ENCODE measurements around the gene EFCAB9.
"Not testable (repeated sequence)": the region's sequence is repeated elsewhere in the genome, so short reads cannot be mapped to it uniquely, and the experiment has no call there.

The EFCAB9 gene

DNA sequence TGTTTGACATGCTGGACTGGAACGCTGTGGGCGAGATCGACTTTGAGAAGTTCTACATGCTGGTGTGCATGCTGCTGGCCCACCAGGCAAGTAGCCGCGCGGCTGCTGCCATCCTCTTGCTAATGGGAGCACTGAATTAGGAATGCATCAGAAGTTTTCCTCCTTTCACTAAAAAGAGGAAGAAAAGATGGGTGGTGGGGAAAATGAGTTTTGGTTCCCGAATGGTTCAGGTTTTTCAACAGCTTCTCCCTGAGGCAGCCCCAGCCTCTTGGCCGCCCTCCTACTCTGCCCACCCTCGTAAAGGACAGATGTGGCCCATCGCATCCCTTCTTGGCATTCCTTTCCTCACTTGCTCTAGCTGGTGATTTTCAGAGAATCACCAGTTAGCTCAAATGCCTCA is 5.5 kb downstream of the EFCAB9 start:
- H3K4me2 ChIP-seq (ENCODE audit: low read length): no peak overlapping the region
- H3K4me1 ChIP-seq (ENCODE audit: insufficient read depth, low read length, severe bottlenecking): no peaks in the 10 kb centered on the region
- no peaks in the 10 kb centered on the region for H3K79me2 ChIP-seq (ENCODE audit: insufficient read depth, low read length)
- no peak for TF ChIP-seq EZH2 (IDR thresholded peaks at IDR 0.05; ENCODE audit: borderline replicate concordance, low read length)
- no peak overlapping the region for H3K9ac ChIP-seq (ENCODE audit: low read length)
- no peaks in the 10 kb centered on the region for H4K20me1 ChIP-seq (ENCODE audit: insufficient read depth, low read length)
- H3K4me3 ChIP-seq (ENCODE audit: low read depth, low read length, poor library complexity, severe bottlenecking): no peak overlapping the region
- no peak overlapping the region for H3K27ac ChIP-seq (ENCODE audit: low read depth, low read length, poor library complexity, severe bottlenecking)
- H3K27me3 ChIP-seq (ENCODE audit: insufficient read depth, low read length): no peaks in the 10 kb centered on the region
- H3K9me2 ChIP-seq (ENCODE audit: low read depth, low read length): no peaks in the 10 kb centered on the region
- no peak overlapping the region for H2AFZ ChIP-seq (ENCODE audit: low read length)
- no peaks in the 10 kb centered on the region for H3K36me3 ChIP-seq (ENCODE audit: insufficient read depth, low read length)
- no peaks in the 10 kb centered on the region for H3K9me3 ChIP-seq (ENCODE audit: low read length)
- no peaks in the 10 kb centered on the region for H3F3A ChIP-seq (ENCODE audit: insufficient read depth, low read length)

DNA sequence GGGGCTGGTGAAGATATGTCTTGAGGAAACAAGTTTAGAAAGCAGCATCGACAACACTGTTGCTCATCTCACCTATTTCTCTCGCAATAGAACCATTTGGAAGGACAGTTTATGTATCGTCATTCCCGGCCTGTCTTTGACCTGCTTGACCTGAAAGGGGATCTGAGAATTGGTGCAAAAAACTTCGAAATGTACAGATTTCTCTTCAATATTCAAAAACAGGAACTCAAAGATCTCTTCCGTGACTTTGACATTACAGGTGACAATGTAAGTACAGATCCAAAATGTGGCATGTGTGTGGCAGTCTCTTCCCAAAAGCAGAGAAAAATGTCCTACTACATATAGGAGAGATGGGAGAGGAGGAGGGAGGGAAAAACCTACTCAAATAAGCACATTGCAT is 6.5 kb downstream of the EFCAB9 start:
- Histone ChIP-seq H3K4me1 (ENCODE audit: insufficient read depth, low read length, severe bottlenecking) (no peaks in the 10 kb centered on the region), H3K4me3 (ENCODE audit: low read depth, low read length, poor library complexity, severe bottlenecking) (no peak overlapping the region), H3F3A (ENCODE audit: insufficient read depth, low read length) (no peaks in the 10 kb centered on the region), H3K27ac (ENCODE audit: low read depth, low read length, poor library complexity, severe bottlenecking) (no peak overlapping the region), H3K27me3 (ENCODE audit: insufficient read depth, low read length) (no peaks in the 10 kb centered on the region), H3K4me2 (ENCODE audit: low read length) (no peak overlapping the region), H3K9ac (ENCODE audit: low read length) (no peak overlapping the region), H3K36me3 (ENCODE audit: insufficient read depth, low read length) (no peaks in the 10 kb centered on the region), H2AFZ (ENCODE audit: low read length) (no peak overlapping the region), H3K9me2 (ENCODE audit: low read depth, low read length) (no peaks in the 10 kb centered on the region), H3K79me2 (ENCODE audit: insufficient read depth, low read length) (no peaks in the 10 kb centered on the region), H3K9me3 (ENCODE audit: low read length) (no peaks in the 10 kb centered on the region), H4K20me1 (ENCODE audit: insufficient read depth, low read length) (no peaks in the 10 kb centered on the region)
- no peak for TF ChIP-seq EZH2 (IDR thresholded peaks at IDR 0.05; ENCODE audit: borderline replicate concordance, low read length)
- TF ChIP-seq, protein P1, sequence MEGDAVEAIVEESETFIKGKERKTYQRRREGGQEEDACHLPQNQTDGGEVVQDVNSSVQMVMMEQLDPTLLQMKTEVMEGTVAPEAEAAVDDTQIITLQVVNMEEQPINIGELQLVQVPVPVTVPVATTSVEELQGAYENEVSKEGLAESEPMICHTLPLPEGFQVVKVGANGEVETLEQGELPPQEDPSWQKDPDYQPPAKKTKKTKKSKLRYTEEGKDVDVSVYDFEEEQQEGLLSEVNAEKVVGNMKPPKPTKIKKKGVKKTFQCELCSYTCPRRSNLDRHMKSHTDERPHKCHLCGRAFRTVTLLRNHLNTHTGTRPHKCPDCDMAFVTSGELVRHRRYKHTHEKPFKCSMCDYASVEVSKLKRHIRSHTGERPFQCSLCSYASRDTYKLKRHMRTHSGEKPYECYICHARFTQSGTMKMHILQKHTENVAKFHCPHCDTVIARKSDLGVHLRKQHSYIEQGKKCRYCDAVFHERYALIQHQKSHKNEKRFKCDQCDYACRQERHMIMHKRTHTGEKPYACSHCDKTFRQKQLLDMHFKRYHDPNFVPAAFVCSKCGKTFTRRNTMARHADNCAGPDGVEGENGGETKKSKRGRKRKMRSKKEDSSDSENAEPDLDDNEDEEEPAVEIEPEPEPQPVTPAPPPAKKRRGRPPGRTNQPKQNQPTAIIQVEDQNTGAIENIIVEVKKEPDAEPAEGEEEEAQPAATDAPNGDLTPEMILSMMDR (IDR thresholded peaks at IDR 0.05; ENCODE audit: low read length): no peak

DNA sequence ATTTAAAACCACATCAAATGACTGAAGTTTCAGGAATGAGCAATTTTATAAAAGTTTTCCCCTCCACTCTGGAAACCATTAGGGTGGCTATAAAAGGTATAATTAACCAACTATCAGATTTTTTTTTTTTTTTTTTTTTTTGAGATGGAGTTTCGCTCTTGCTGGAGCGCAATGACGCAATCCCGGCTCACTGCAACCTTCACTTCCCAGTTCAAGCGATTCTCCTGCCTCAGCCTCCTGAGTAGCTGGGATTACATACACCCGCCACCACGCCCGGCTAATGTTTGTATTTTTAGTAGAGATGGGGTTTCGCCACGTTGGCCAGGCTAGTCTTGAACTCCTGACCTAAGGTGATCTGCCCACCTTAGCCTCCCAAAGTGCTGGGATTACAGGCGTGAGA is 12.0 kb downstream of the EFCAB9 start:
- not testable (repeated sequence) for H3K9me3 ChIP-seq (ENCODE audit: low read length); H4K20me1 ChIP-seq (ENCODE audit: insufficient read depth, low read length); H3K36me3 ChIP-seq (ENCODE audit: insufficient read depth, low read length); H3K4me3 ChIP-seq (ENCODE audit: low read depth, low read length, poor library complexity, severe bottlenecking); H3K27me3 ChIP-seq (ENCODE audit: insufficient read depth, low read length); H3K9me2 ChIP-seq (ENCODE audit: low read depth, low read length); H2AFZ ChIP-seq (ENCODE audit: low read length); H3K4me1 ChIP-seq (ENCODE audit: insufficient read depth, low read length, severe bottlenecking); H3K79me2 ChIP-seq (ENCODE audit: insufficient read depth, low read length); H3K9ac ChIP-seq (ENCODE audit: low read length); H3F3A ChIP-seq (ENCODE audit: insufficient read depth, low read length); H3K4me2 ChIP-seq (ENCODE audit: low read length); H3K27ac ChIP-seq (ENCODE audit: low read depth, low read length, poor library complexity, severe bottlenecking)

DNA sequence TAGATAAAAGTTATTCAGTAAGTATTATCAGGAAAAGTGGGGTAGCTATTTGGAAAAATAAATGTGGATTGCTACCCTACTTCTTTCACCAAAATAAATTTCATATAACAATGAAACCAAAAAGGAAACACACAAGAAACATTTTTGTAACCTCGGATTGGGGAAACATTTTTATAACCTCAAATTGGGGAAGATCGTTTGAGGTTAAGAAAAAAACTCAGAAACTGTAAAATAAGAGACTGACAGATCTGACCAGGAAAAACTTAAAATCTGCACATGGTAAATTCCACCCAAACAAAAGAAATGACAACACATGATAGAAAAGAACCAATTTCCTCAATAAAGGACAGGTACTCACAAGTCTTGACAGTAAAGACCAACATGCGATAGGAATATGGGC is 13.5 kb downstream of the EFCAB9 start:
- Histone ChIP-seq H3K79me2 (ENCODE audit: insufficient read depth, low read length) (no peaks in the 10 kb centered on the region), H3F3A (ENCODE audit: insufficient read depth, low read length) (no peaks in the 10 kb centered on the region), H3K4me2 (ENCODE audit: low read length) (no peak overlapping the region), H3K27me3 (ENCODE audit: insufficient read depth, low read length) (no peaks in the 10 kb centered on the region), H3K4me1 (ENCODE audit: insufficient read depth, low read length, severe bottlenecking) (no peaks in the 10 kb centered on the region), H3K9ac (ENCODE audit: low read length) (no peak overlapping the region), H4K20me1 (ENCODE audit: insufficient read depth, low read length) (no peaks in the 10 kb centered on the region), H3K27ac (ENCODE audit: low read depth, low read length, poor library complexity, severe bottlenecking) (no peak overlapping the region), H3K9me3 (ENCODE audit: low read length) (no peaks in the 10 kb centered on the region), H3K9me2 (ENCODE audit: low read depth, low read length) (no peaks in the 10 kb centered on the region), H3K4me3 (ENCODE audit: low read depth, low read length, poor library complexity, severe bottlenecking) (no peak overlapping the region), H2AFZ (ENCODE audit: low read length) (no peak overlapping the region), H3K36me3 (ENCODE audit: insufficient read depth, low read length) (peaks cover 22% of the 10 kb centered on the region; the same call in 1 of the 2 replicates)
- TF ChIP-seq, protein P1 (IDR thresholded peaks at IDR 0.05; ENCODE audit: low read length): no peak
- TF ChIP-seq EZH2 (IDR thresholded peaks at IDR 0.05; ENCODE audit: borderline replicate concordance, low read length): no peak

All from OCI-LY1 (cell line).